Endothelial cell of umbilical vein (primary cell): ENCODE measurements around the gene ZNF804A. TPM values are rescaled to one million over a fixed set of nuclear protein-coding genes. Genes with fewer than 3 reads are reported as not detected.

Experiments used
- BruUV-seq: library from RNA; stranded (reverse); fragments of 400-500 nt; replicated peaks from 2 replicates; lab custom pipeline; 2021; lab: Mats Ljungman, UMichigan
- CTCF ChIA-PET: fragments of 300-600, 350-600 bp; sonication (Branson Sonifier 250); formaldehyde crosslinking; loops from one replicate; lab custom pipeline; 2021; ENCODE audit warnings: antibody characterized with exemption, inconsistent platforms; lab: Charles Lee
- POLR2A ChIA-PET: fragments of 300-600, 350-600 bp; sonication (Branson Sonifier 250); formaldehyde crosslinking; loops from one replicate; lab custom pipeline; 2021; ENCODE audit warnings: antibody characterized with exemption, inconsistent platforms; lab: Charles Lee
- DNase-seq: peaks from one replicate; pipeline ENCODE4 v3.0.0-alpha.2; 2011; ENCODE audit warnings: low read depth, low spot score
- FAIRE-seq: peaks from 2 replicates; lab custom pipeline; 2011; peaks lifted over from hg19 to GRCh38; lab: Jason Lieb, UNC
- H2AFZ ChIP-seq: 2 replicates; pipeline ENCODE4 v1.6.0; 2012; ENCODE audit warnings: low read depth, low read length, control low read depth, inconsistent platforms
- H3K27ac ChIP-seq: 2 replicates; pipeline ENCODE4 v1.5.1; 2011; ENCODE audit warnings: low read depth, mild to moderate bottlenecking, control low read depth, low read length, moderate library complexity; ENCODE audit not compliant: insufficient read depth
- H3K27me3 ChIP-seq, 2 experiments: 2 replicates each; pipeline versions ENCODE4 v1.6.0 to v1.6.1; 2011; ENCODE audit warnings: low read length in 2 of 2, mixed read lengths in 1 of 2; ENCODE audit not compliant: control insufficient read depth in 2 of 2, insufficient read depth in 2 of 2
- H3K36me3 ChIP-seq, 2 experiments: 2 replicates in 1 of 2; 3 replicates in 1 of 2; pipeline ENCODE4 v1.5.1; 2011; ENCODE audit warnings: low read length in 2 of 2, mild to moderate bottlenecking in 1 of 2, moderate library complexity in 1 of 2; ENCODE audit not compliant: control insufficient read depth in 2 of 2, insufficient read depth in 2 of 2; ENCODE audit errors: extremely low read depth in 1 of 2
- H3K4me1 ChIP-seq: 3 replicates; pipeline ENCODE4 v1.5.1; 2011; ENCODE audit warnings: mild to moderate bottlenecking, low read length; ENCODE audit not compliant: control insufficient read depth, insufficient read depth; ENCODE audit errors: extremely low read depth
- H3K4me2 ChIP-seq: 2 replicates; pipeline ENCODE4 v1.6.1; 2011; ENCODE audit warnings: low read length, control low read depth, mixed read lengths; ENCODE audit not compliant: insufficient read depth
- H3K4me3 ChIP-seq, 3 experiments: fragments of 200-600 bp in 1 of 3; sonication (generic), shearing (Covaris generic) in 1 of 3; replicated peaks in 1 of 3; 2 replicates each; pipeline ENCODE4 v1.5.1; 2011 to 2016; ENCODE audit warnings: control low read depth in 3 of 3, low read length in 3 of 3, mild to moderate bottlenecking in 2 of 3, inconsistent platforms in 1 of 3, low read depth in 1 of 3, moderate library complexity in 1 of 3; ENCODE audit not compliant: insufficient read depth in 1 of 3
- H3K79me2 ChIP-seq: 2 replicates; pipeline ENCODE4 v1.6.0; 2012; ENCODE audit warnings: low read length, inconsistent platforms; ENCODE audit not compliant: control insufficient read depth, insufficient read depth
- H3K9ac ChIP-seq: replicated peaks from 2 replicates; pipeline ENCODE3; 2011; ENCODE audit warnings: low read length, control low read depth; ENCODE audit not compliant: insufficient read depth; ENCODE audit errors: extremely low read depth
- H3K9me1 ChIP-seq: replicated peaks from 3 replicates; pipeline ENCODE4 v1.6.0; 2011; ENCODE audit warnings: mild to moderate bottlenecking, low read length; ENCODE audit not compliant: control insufficient read depth, insufficient read depth; ENCODE audit errors: extremely low read depth
- H3K9me3 ChIP-seq: replicated peaks from 2 replicates; pipeline ENCODE4 v1.5.1; 2012; ENCODE audit warnings: low read length, inconsistent platforms; ENCODE audit not compliant: control insufficient read depth, insufficient read depth
- H4K20me1 ChIP-seq: replicated peaks from 2 replicates; pipeline ENCODE3; 2011; ENCODE audit warnings: mild to moderate bottlenecking, low read length; ENCODE audit not compliant: control insufficient read depth, insufficient read depth; ENCODE audit errors: extremely low read depth
- EZH2 ChIP-seq: IDR thresholded peaks from 2 replicates; pipeline ENCODE4 v1.6.1; 2012; ENCODE audit warnings: borderline replicate concordance, low read depth, mild to moderate bottlenecking, moderate library complexity, low read length, inconsistent platforms; ENCODE audit not compliant: severe bottlenecking
- FOS ChIP-seq: IDR thresholded peaks from 2 replicates; pipeline ENCODE4 v1.6.1; 2011; ENCODE audit warnings: mild to moderate bottlenecking, low read length, moderate library complexity, borderline replicate concordance; ENCODE audit not compliant: insufficient read depth
- JUN ChIP-seq: IDR thresholded peaks from 2 replicates; pipeline ENCODE4 v1.6.1; 2011; ENCODE audit warnings: borderline replicate concordance, low read depth; ENCODE audit not compliant: insufficient read length, insufficient read depth
- POLR2AphosphoS5 ChIP-seq: IDR thresholded peaks from 2 replicates; pipeline ENCODE4 v1.6.1; 2012; ENCODE audit warnings: low read depth, mild to moderate bottlenecking, control low read depth, low read length, moderate library complexity; ENCODE audit not compliant: insufficient read depth
- dilution Hi-C: fragments of 300-500 bp; cut with MboI; formaldehyde crosslinking; loops from one replicate; pipeline ENCODE4 v1.15.0; 2019; ENCODE audit warnings: low sequenced_read_pairs; ENCODE audit not compliant: extremely low pct_ligation_motif_present
- intact Hi-C: fragments of 100-400 bp; cut with micrococcal nuclease; formaldehyde crosslinking; loops from one replicate; pipeline ENCODE4 v1.10.0; 2022
- polyA plus RNA-seq, 4 experiments: library from polyadenylated mRNA; depleted of rRNA in 3 of 4; stranded (reverse) in 3 of 4; unstranded in 1 of 4; fragments of >200 nt; gene quantifications; 2 replicates each; pipeline versions ENCODE4 v1.2.1 to v1.2.3, GENCODE V29; 2011 to 2012; ENCODE audit warnings: missing spikeins in 1 of 4
- total RNA-seq: library from RNA; stranded (reverse); gene quantifications from 2 replicates; pipeline ENCODE4 v1.2.3, GENCODE V29; 2021
- TF ChIP-seq, protein P1 (sequence below), 2 donors: IDR thresholded peaks; 1 replicate in 1 of 2; 2 replicates in 1 of 2; pipeline ENCODE4 v1.5.1; 2011; ENCODE audit warnings: low read length in 2 of 2, mild to moderate bottlenecking in 2 of 2, moderate library complexity in 2 of 2, control low read depth in 1 of 2, inconsistent platforms in 1 of 2, low read depth in 1 of 2; ENCODE audit not compliant: insufficient read depth in 1 of 2; ENCODE audit errors: extremely low read depth in 1 of 2
- TF ChIP-seq, protein P2 (sequence below): IDR thresholded peaks from 2 replicates; pipeline ENCODE4 v1.6.1; 2011; ENCODE audit not compliant: insufficient read depth, insufficient read length

The ZNF804A gene
- total and polyA plus RNA-seq, 2 donors (not counting 3 experiments of a cell fraction or from before 2014, with no cell fraction given), result 0.22 TPM; not detected in 1

GRCh38 chr2:184551626-184552025 is 46.7 kb upstream of the ZNF804A start:
- CTCF ChIA-PET, result interaction anchor here (1.4 kb wide), 1 partner anchor 10 kb away, joined by 3 read pairs; no protein-coding TSS in a partner anchor
- dilution Hi-C loops, result no loop called here
- H3K4me2 ChIP-seq, result no peak overlapping the region

More at GRCh38 chr2:184551626-184552025, 46.7 kb upstream of the ZNF804A start:
- Histone ChIP-seq H3K27ac (no peak overlapping the region), H3K4me1 (no peaks in the 10 kb centered on the region), H3K9me1 (no peaks in the 10 kb centered on the region), H3K9ac (no peak overlapping the region), H3K79me2 (no peaks in the 10 kb centered on the region), H3K27me3 (no peaks in the 10 kb centered on the region), H2AFZ (no peak overlapping the region), H4K20me1 (no peaks in the 10 kb centered on the region), H3K4me3 (no peak overlapping the region), H3K36me3 (no peaks in the 10 kb centered on the region), H3K9me3 (no peaks in the 10 kb centered on the region)
- DNase-seq (no peak), FAIRE-seq (no peak)
- intact Hi-C loops, result no loop called here
- BruUV-seq, result no TSS peak
- POLR2A ChIA-PET, result no interaction called here
- no peak for TF ChIP-seq JUN
- no peak for TF ChIP-seq POLR2AphosphoS5
- TF ChIP-seq, protein P1, sequence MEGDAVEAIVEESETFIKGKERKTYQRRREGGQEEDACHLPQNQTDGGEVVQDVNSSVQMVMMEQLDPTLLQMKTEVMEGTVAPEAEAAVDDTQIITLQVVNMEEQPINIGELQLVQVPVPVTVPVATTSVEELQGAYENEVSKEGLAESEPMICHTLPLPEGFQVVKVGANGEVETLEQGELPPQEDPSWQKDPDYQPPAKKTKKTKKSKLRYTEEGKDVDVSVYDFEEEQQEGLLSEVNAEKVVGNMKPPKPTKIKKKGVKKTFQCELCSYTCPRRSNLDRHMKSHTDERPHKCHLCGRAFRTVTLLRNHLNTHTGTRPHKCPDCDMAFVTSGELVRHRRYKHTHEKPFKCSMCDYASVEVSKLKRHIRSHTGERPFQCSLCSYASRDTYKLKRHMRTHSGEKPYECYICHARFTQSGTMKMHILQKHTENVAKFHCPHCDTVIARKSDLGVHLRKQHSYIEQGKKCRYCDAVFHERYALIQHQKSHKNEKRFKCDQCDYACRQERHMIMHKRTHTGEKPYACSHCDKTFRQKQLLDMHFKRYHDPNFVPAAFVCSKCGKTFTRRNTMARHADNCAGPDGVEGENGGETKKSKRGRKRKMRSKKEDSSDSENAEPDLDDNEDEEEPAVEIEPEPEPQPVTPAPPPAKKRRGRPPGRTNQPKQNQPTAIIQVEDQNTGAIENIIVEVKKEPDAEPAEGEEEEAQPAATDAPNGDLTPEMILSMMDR (IDR thresholded peaks at IDR 0.05; ENCODE audit: extremely low read depth in 1 of 2, insufficient read depth in 1 of 2, low read depth in 1 of 2, low read length in 2 of 2), result no peak
- TF ChIP-seq, protein P2, sequence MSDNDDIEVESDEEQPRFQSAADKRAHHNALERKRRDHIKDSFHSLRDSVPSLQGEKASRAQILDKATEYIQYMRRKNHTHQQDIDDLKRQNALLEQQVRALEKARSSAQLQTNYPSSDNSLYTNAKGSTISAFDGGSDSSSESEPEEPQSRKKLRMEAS, result no peak
- TF ChIP-seq FOS, result no peak
- no peak for TF ChIP-seq EZH2
